Measurements from ENCODE around the gene SCYGR4.

GRCh38 chr2:227568852-227569169 is 48.5 kb upstream of the SCYGR4 start:
- no peak for TF ChIP-seq CTCF (IDR thresholded peaks at IDR 0.05)
- no peak for TF ChIP-seq POLR2A (IDR thresholded peaks at IDR 0.05)
